GM23248 (cell line): ENCODE measurements around the gene SH3BP2. TPM values are rescaled to one million over a fixed set of nuclear protein-coding genes. Genes with fewer than 3 reads are reported as not detected.
A peak's percentile ranks its signal among the peaks of the same experiment; 100 is the strongest.

ENCODE experiments used
- DNase-seq: peaks from one replicate; pipeline ENCODE4 v3.0.0-alpha.2; 2015
- H2AFZ ChIP-seq: fragments of 200-600 bp; sonication (generic); 2 replicates; pipeline ENCODE4 v1.6.1; 2016; ENCODE audit warnings: antibody characterized with exemption
- H3F3A ChIP-seq: fragments of 200-600 bp; sonication (generic); 2 replicates; pipeline ENCODE4 v1.6.1; 2016; ENCODE audit warnings: mild to moderate bottlenecking, antibody characterized with exemption, mixed run types; ENCODE audit not compliant: insufficient read depth
- H3K27ac ChIP-seq: fragments of 200-600 bp; sonication (generic); 2 replicates; pipeline ENCODE4 v1.5.1; 2016; ENCODE audit warnings: mild to moderate bottlenecking
- H3K27me3 ChIP-seq: fragments of 200-600 bp; sonication (generic); replicated peaks from 2 replicates; pipeline ENCODE4 v1.6.1; 2016; ENCODE audit warnings: mild to moderate bottlenecking; ENCODE audit not compliant: insufficient read depth
- H3K36me3 ChIP-seq: fragments of 200-600 bp; sonication (generic); 2 replicates; pipeline ENCODE4 v1.6.1; 2016; ENCODE audit warnings: low read depth, mild to moderate bottlenecking
- H3K4me1 ChIP-seq: fragments of 200-600 bp; sonication (generic); 2 replicates; pipeline ENCODE4 v1.6.1; 2016; ENCODE audit warnings: mild to moderate bottlenecking; ENCODE audit not compliant: insufficient read depth
- H3K4me2 ChIP-seq: fragments of 200-600 bp; sonication (generic); one replicate; pipeline ENCODE4 v1.6.1; 2016; ENCODE audit warnings: mild to moderate bottlenecking; ENCODE audit not compliant: unreplicated experiment
- H3K4me3 ChIP-seq: fragments of 200-600 bp; sonication (generic); 2 replicates; pipeline ENCODE4 v1.5.1; 2016; ENCODE audit warnings: mild to moderate bottlenecking
- H3K79me2 ChIP-seq: fragments of 200-600 bp; sonication (generic); 2 replicates; pipeline ENCODE4 v1.6.1; 2016; ENCODE audit warnings: mild to moderate bottlenecking; ENCODE audit not compliant: insufficient read depth
- H3K9ac ChIP-seq: fragments of 200-600 bp; sonication (generic); 2 replicates; pipeline ENCODE4 v1.6.1; 2016; ENCODE audit warnings: mild to moderate bottlenecking
- H3K9me2 ChIP-seq: fragments of 200-600 bp; sonication (generic); 2 replicates; pipeline ENCODE4 v1.6.1; 2016; ENCODE audit warnings: mixed run types, mild to moderate bottlenecking, moderate library complexity; ENCODE audit not compliant: insufficient read depth
- H3K9me3 ChIP-seq: fragments of 200-600 bp; sonication (generic); one replicate; pipeline ENCODE4 v1.6.1; 2017; ENCODE audit warnings: low read depth
- H4K20me1 ChIP-seq: fragments of 200-600 bp; sonication (generic); 2 replicates; pipeline ENCODE4 v1.6.0; 2016; ENCODE audit not compliant: insufficient read depth
- EZH2 ChIP-seq: fragments of 200-600 bp; sonication (generic); IDR thresholded peaks from 2 replicates; pipeline ENCODE4 v1.6.1; 2018; ENCODE audit warnings: antibody characterized with exemption, mild to moderate bottlenecking; ENCODE audit not compliant: insufficient read depth, poor library complexity, severe bottlenecking
- EZH2phosphoT487 ChIP-seq: fragments of 200-600 bp; sonication (generic); IDR thresholded peaks from 2 replicates; pipeline ENCODE4 v1.6.1; 2018; ENCODE audit warnings: antibody characterized with exemption, moderate library complexity, mild to moderate bottlenecking, low read depth; ENCODE audit not compliant: insufficient read depth
- WGBS, 2 experiments: methylation state at CpG; one replicate each; pipeline ENCODE4 v1.1.6; 2015 to 2017; ENCODE audit warnings: low lambda C conversion rate in 2 of 2, low coverage in 1 of 2; ENCODE audit errors: missing lambda C conversion rate in 2 of 2; 5-methylcytosine and 5-hydroxymethylcytosine counted together
- in situ Hi-C: fragments of 300-500 bp; cut with MboI; formaldehyde crosslinking; loops from 2 replicates; pipeline ENCODE4 v1.15.0; 2020
- polyA plus RNA-seq: library from polyadenylated mRNA; unstranded; fragments of >200 nt; fragmentation: Nextera tagmentation; extraction: Ambion mirVana; gene quantifications from 2 replicates; pipeline ENCODE4 v1.2.1, GENCODE V29; 2016
- total RNA-seq: library from RNA; depleted of rRNA; stranded (reverse); fragments of >200 nt; shearing (Covaris generic); gene quantifications from 2 replicates; pipeline ENCODE4 v1.2.3, GENCODE V29; 2014

Gene SH3BP2
- total and polyA plus RNA-seq, 2 experiments from 2014 or later, result 20.9 to 31.2 TPM

GRCh38 chr4:2793586-2794485 lies 951 bp downstream of the SH3BP2 start:
- Histone ChIP-seq H2AFZ (peak overlapping the region; percentile 59), H3K4me2 (peak overlapping the region; percentile 89), H3K4me1 (peaks cover 30% of the 10 kb centered on the region), H3F3A (0 out of 2 replicates have a peak, but pooled peaks cover 3% of the 10 kb centered on the region), H4K20me1 (no peaks in the 10 kb centered on the region), H3K79me2 (peaks cover 39% of the 10 kb centered on the region), H3K36me3 (no peaks in the 10 kb centered on the region), H3K4me3 (peak overlapping the region; percentile 76), H3K27ac (peak overlapping the region; percentile 87), H3K9ac (peak overlapping the region; percentile 80), H3K9me3 (no peaks in the 10 kb centered on the region), H3K9me2 (no peaks in the 10 kb centered on the region), H3K27me3 (no peaks in the 10 kb centered on the region)
- WGBS, 2 experiments, result 6 to 11% methylated on average over 28 to 34 of the region's 34 CpGs
- in situ Hi-C loops, result no loop called here
- DNase-seq, result peak; percentile 93
- TF ChIP-seq EZH2phosphoT487 (no peak), EZH2 (no peak)

- Histone ChIP-seq H3K9me3 (no peaks in the 10 kb centered on the region), H3K4me1 (peaks cover 30% of the 10 kb centered on the region), H3F3A (0 out of 2 replicates have a peak, but pooled peaks cover 3% of the 10 kb centered on the region), H3K36me3 (no peaks in the 10 kb centered on the region), H3K79me2 (peaks cover 47% of the 10 kb centered on the region), H3K4me2 (peak overlapping the region; percentile 89), H3K9ac (peak overlapping the region; percentile 80), H3K27me3 (no peaks in the 10 kb centered on the region), H3K4me3 (peak overlapping the region; percentile 76), H3K9me2 (no peaks in the 10 kb centered on the region), H2AFZ (peak overlapping the region; percentile 59), H3K27ac (peak overlapping the region; percentile 87), H4K20me1 (no peaks in the 10 kb centered on the region)
- TF ChIP-seq EZH2 (no peak), EZH2phosphoT487 (no peak)
- in situ Hi-C loops, result no loop called here
- WGBS, 2 experiments, result 28 to 35% methylated on average over 11 of the region's 11 CpGs
- DNase-seq, result peak; percentile 89
Measured at GRCh38 chr4:2794486-2795299, 1.8 kb downstream of the SH3BP2 start.

GRCh38 chr4:2795300-2795892 lies 2.5 kb downstream of the SH3BP2 start:
- Histone ChIP-seq H3K79me2 (peaks cover 54% of the 10 kb centered on the region), H3K4me2 (peak overlapping the region; percentile 89), H3K27ac (peak overlapping the region; percentile 87), H4K20me1 (no peaks in the 10 kb centered on the region), H3K4me1 (peaks cover 30% of the 10 kb centered on the region), H3K9me2 (no peaks in the 10 kb centered on the region), H3K9me3 (no peaks in the 10 kb centered on the region), H3F3A (0 out of 2 replicates have a peak, but pooled peaks cover 3% of the 10 kb centered on the region), H3K9ac (peak overlapping the region; percentile 80), H3K36me3 (no peaks in the 10 kb centered on the region), H2AFZ (no peak overlapping the region), H3K4me3 (peak overlapping the region; percentile 76), H3K27me3 (no peaks in the 10 kb centered on the region)
- in situ Hi-C loops, result no loop called here
- DNase-seq, result no peak
- TF ChIP-seq EZH2phosphoT487 (no peak), EZH2 (no peak)
- 73 to 87% methylated on average over 10 to 17 of the region's 17 CpGs for WGBS, 2 experiments
